ENCODE measurements around the gene PSD.

PSD gene

GRCh38 chr10:102403115-102403514 lies 15.5 kb downstream of the PSD start:
- DNase-seq (ENCODE audit: low spot score), result no peak

DNA sequence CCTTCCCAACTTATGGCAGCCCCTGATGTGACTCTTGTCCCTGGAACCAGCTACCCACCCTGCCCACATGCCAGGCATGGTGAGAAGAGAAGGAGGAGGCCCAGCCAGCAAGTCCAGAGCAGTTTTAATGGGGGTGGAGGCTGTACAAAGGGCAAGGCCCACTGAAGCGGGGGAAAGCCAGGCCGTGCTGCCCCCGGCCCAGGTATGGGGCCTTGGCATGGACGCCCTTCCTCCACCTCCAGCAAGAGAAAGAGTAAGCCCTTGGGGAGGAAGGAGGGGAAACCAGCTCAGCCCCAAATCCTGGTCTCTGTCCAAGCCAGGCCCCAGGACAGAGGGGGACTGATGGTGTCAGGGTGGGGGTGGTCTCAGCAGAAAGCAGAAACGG lies 16.1 kb downstream of the PSD start:
- DNase-seq (ENCODE audit: low spot score), result no peak

- DNase-seq (ENCODE audit: low spot score), result peak; percentile 43
Observed at GRCh38 chr10:102401735-102402511, 16.7 kb downstream of the PSD start.

DNA sequence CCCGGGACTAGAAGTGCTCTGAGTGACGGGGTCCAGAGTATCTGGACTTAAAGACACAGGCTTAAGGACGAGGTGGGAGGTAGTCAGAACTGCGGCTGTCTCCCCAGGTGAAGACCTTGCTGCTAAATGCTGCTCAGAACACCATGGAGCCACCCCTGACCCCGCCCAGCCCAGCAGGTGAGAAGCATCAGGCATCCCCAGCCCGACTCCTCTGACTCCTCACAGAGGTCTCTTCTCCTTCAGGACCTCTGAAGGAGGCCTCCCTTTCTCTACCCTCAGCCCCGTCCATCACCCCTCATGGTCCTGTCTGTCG lies 17.3 kb downstream of the PSD start:
- no peak for DNase-seq (ENCODE audit: low spot score)

GRCh38 chr10:102400598-102401341 lies 17.8 kb downstream of the PSD start:
- no peak for DNase-seq (ENCODE audit: low spot score)

- DNase-seq (ENCODE audit: low spot score), result no peak
Observed at GRCh38 chr10:102400076-102400475, 18.5 kb downstream of the PSD start.

GRCh38 chr10:102399217-102400021 lies 19.2 kb downstream of the PSD start:
- DNase-seq (ENCODE audit: low spot score), result peak; percentile 89

DNA sequence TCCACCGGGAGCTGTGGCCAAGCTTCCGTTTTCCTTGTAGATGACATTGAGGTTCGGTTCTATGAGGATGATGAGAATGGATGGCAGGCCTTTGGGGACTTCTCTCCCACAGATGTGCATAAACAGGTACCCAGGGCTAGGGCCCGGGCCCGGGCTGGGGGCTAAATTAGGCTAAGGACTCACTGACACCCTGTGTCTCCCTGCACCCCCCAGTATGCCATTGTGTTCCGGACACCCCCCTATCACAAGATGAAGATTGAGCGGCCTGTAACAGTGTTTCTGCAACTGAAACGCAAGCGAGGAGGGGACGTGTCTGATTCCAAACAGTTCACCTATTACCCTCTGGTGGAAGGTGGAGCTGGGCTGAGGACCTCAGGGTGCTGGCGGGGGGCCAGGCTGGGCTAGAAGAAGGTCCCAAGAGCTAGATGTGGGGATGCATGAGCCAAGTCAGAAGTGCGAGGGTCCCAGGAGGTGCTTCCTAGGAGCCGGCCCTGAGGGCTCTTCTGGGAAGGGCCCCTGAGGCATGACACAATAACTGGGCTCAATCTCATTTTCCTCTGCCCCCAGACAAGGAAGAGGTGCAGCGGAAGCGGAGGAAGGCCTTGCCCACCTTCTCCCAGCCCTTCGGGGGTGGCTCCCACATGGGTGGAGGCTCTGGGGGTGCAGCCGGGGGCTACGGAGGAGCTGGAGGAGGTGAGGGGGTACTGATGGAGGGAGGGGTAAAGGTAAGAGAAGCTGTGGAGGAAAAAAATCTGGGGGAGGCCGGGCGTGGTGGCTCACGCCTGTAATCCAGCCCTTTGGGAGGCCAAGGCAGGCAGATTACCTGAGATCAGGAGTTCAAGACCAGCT lies 20.2 kb downstream of the PSD start:
- DNase-seq (ENCODE audit: low spot score), result no peak

DNA sequence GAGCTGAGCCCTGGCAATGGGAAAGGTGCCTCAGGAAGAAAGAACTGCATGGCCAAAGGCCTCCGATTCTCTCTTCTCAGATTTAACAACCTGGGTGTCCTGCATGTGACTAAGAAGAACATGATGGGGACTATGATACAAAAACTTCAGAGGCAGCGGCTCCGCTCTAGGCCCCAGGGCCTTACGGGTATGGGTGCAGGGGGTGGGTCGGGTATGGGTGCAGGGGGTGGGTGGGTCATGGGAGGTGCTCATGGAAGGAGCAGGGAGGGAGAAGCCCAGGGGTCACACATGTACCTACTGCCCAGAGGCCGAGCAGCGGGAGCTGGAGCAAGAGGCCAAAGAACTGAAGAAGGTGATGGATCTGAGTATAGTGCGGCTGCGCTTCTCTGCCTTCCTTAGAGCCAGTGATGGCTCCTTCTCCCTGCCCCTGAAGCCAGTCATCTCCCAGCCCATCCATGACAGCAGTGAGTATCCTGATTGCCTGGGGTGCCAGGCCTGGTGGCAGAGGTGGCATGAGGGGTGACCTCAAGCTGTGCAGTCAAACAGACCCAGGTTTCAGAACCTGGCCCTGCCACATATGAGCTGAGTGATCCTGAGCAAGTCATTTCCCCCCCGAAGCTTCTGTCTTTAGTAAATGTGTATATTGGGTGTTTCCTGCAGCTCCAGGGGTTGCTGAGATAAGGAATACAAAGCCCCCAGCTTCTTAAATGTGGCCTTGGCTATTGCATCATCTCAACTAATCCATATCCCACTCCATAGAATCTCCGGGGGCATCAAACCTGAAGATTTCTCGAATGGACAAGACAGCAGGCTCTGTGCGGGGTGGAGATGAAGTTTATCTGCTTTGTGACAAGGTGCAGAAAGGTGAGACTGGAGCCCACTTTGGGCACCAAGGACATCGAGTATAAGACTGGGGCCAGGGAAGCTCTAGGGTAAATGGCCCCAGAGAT lies 21.1 kb downstream of the PSD start:
- no peak for DNase-seq (ENCODE audit: low spot score)

DNA sequence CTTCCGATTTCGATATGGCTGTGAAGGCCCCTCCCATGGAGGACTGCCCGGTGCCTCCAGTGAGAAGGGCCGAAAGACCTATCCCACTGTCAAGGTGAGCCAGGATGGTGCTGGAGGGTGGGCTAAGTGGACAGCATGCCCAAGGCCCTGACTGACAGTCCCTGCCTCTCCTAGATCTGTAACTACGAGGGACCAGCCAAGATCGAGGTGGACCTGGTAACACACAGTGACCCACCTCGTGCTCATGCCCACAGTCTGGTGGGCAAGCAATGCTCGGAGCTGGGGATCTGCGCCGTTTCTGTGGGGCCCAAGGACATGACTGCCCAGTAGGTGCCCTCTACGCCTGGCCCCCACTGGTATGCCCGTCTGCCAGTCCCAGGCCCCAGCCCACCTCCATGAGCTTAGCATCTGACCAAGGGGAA lies 21.8 kb downstream of the PSD start:
- no peak for DNase-seq (ENCODE audit: low spot score)

- DNase-seq (ENCODE audit: low spot score), result no peak
Observed at GRCh38 chr10:102396317-102396650, 22.3 kb downstream of the PSD start.

DNA sequence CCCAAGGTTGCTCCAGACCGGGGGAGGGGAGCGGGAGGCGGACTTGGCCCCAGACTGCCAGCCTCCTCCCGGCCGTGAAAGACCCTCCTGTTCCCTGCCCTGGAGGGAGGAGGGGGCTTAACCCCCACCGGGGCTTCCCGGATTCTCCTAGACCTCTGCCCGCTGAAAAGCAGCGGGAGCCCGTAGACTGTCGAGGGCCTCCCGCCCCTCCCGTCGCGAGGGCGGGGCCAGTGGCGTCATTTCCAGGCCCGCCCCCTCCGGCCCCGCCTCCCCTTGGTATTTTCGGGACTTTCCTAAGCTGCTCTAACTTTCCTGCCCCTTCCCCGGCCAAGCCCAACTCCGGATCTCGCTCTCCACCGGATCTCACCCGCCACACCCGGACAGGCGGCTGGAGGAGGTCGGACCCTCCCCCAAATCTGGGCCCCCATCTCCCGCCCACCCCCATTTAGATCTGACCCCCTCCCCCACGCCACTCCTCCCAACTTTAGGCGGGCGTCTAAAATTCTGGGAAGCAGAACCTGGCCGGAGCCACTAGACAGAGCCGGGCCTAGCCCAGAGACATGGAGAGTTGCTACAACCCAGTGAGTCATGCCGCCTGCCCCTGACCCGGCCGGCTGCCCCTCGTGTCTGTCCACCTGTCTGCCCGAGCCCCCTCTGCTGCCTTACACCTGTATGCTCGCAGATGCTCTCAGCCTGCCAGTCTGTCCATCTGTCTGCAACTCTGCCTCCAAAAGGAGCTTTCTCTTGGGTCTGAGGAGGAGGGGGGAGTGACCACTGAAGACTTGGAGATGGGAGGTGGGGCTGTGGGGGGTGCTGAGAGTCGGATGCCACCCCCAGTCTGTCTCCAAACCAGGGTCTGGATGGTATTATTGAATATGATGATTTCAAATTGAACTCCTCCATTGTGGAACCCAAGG lies 22.9 kb downstream of the PSD start, which contains the start of gene NFKB2:
Gene NFKB2 (plus strand): TSS at position 306 of the 917 bp plus-strand sequence. CDS start 255 bp downstream, at position 561.
- DNase-seq (ENCODE audit: low spot score), result peak; percentile 93

GRCh38 chr10:102394801-102395399 lies 23.7 kb downstream of the PSD start:
- DNase-seq (ENCODE audit: low spot score), result no peak

DNA sequence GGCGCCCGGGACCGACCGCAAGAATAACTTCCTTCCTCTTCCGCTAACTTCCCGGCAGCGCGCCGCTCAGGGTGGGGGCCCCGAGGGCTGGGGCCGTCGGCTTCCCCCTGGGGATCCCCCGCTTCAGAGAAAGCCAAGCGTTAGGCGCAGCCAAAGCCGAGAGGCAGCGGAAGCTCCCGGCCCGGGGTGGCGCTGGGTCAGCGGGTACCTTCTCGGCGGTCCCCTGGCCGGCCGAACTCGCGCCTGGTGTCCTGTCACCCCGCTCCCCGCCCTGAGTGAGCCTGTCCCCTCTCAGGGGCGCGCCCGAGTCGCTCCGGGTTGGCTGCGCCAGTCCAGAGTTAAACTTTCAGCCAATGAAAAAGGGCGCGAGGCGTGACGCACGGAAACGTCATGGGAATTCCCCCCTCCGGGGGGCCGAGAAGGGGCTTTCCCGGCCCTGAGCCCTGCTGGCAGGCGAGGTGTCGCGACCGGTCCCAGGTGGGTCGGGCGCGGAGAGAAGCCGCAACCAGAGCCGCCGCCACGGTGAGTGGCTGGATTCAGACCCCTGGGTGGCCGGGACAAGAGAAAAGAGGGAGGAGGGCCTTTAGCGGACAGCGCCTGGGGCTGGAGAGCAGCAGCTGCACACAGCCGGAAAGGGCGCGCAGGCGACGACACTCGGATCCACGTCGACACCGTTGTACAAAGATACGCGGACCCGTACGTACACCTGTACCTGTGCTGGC lies 24.3 kb downstream of the PSD start:
- peak; percentile 95 for DNase-seq (ENCODE audit: low spot score)

DNA sequence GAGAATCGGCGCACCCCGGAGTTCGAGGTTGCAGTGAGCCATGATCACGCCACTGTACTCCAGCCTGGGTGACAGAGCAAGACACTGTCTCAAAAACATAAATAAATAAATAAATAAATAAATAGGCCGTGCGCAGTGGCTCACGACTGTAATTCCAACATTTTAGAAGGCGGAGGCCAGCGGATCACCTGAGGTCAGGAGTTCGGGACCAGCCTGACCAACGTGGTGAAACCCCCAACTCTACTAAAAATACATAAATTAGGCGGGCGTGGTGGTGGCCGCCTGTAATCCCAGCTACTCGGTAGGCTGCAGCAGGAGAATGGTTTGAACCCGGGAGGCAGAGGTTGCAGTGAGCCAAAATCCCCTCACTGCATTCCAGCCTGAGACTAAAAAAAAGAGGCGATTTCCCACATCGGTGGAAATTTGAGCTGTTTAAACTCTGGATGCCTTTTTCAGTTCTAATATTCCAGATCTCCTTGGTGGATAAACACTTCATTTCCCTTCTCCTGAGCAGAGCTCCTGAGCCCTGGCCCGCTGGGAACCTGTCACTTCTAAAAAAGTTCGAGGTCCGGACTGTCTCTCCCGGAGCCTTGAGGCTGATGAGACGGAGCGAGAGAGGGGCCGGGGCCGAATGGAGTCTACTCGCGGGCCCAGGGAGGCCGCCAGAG lies 25.0 kb downstream of the PSD start:
- DNase-seq (ENCODE audit: low spot score), result no peak

DNA sequence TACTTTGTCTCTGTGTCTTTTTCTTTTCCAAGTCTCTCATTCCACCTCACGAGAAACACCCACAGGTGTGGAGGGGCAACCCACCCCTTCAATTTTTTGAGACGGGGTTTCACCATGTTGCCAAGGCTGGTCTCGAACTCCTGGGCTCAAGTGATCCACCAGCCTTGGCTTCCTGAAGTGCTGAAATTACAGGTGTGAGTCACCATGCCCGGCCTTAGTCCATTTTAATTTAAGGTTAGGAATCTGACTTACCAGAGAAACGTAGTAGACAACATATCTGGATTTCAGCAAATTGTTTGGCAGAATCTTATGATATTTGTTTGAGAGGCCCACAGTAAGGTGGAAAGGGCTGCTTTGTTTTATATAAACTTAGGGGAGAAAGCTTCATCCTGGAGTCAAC lies 26.3 kb downstream of the PSD start:
- DNase-seq (ENCODE audit: low spot score), result no peak

GRCh38 chr10:102389894-102390293 lies 28.7 kb downstream of the PSD start:
- no peak for DNase-seq (ENCODE audit: low spot score)
